ENCODE results near the gene SPINDOC.

DNA sequence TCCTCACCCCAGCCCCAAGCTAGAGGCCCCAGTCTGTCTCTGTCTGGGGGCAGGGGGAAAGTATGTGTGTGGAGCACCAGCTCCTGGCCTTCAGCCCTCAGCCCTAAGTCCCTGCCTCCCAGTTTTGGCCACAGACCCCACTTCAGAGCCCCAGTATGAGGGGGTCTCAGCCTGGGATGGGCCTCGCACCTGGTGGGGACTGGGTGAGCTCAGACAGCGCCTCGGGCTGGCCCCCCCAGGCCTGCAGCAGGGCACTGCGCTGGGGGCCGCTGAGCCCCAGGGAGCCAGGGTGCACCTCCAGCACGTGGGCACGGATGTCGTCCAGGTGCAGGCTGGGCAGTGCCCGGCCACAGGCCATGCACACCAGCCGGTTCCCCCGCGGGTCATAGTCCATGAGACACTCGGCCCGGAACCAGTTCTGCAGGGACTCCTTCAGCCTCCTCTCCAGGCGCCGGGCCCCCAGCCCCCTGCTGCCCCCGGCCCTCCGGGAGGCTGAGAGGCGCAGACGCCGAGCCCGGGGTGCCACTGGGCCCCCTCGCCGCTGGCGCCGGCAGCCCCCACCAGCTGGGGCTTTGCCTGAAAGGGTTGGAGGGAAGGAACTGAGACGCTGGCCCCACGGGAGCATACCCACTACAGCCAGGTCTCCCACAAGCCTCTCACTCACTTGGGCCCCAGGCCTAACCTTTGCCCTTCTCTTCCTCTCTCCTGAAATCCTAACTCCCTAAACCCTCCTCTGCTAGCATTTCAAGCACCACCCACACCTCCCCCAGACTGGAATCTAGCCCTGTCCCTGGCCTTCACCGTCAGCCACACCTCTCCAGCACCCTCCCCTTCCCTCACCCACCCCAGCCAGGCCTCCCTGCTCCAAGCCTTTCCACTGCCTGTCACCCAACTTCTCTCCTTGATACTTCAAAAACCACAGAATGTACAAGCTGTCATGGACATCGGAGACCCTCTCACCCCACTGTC is 48.3 kb upstream of the SPINDOC start:
- TF ChIP-seq POLR2A (IDR thresholded peaks at IDR 0.05), result no peak
- TF ChIP-seq, protein P1, sequence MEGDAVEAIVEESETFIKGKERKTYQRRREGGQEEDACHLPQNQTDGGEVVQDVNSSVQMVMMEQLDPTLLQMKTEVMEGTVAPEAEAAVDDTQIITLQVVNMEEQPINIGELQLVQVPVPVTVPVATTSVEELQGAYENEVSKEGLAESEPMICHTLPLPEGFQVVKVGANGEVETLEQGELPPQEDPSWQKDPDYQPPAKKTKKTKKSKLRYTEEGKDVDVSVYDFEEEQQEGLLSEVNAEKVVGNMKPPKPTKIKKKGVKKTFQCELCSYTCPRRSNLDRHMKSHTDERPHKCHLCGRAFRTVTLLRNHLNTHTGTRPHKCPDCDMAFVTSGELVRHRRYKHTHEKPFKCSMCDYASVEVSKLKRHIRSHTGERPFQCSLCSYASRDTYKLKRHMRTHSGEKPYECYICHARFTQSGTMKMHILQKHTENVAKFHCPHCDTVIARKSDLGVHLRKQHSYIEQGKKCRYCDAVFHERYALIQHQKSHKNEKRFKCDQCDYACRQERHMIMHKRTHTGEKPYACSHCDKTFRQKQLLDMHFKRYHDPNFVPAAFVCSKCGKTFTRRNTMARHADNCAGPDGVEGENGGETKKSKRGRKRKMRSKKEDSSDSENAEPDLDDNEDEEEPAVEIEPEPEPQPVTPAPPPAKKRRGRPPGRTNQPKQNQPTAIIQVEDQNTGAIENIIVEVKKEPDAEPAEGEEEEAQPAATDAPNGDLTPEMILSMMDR (IDR thresholded peaks at IDR 0.05), result no peak
